Omental fat pad (tissue), 4 donors: ENCODE measurements around the gene KISS1. TPM values are rescaled to one million over a fixed set of nuclear protein-coding genes. Genes with fewer than 3 reads are reported as not detected.

Experiments
- ATAC-seq: fragments of 150-250 bp; one replicate; pipeline ENCODE4 v1.9.1; 2016; ENCODE audit warnings: mild to moderate bottlenecking, moderate library complexity; ENCODE audit not compliant: low FRiP score
- DNase-seq: peaks from one replicate; pipeline ENCODE4 v3.0.0-alpha.2; 2019; ENCODE audit warnings: low spot score
- CTCF ChIP-seq, 3 donors: fragments of 450-650 bp; IDR thresholded peaks; one replicate each; pipeline ENCODE4 v1.5.1; 2016 to 2017; ENCODE audit warnings: antibody characterized with exemption in 3 of 3, mild to moderate bottlenecking in 3 of 3, moderate library complexity in 2 of 3
- total RNA-seq, 4 donors: library from RNA; depleted of rRNA; stranded (reverse); fragments of >200 nt; gene quantifications; one replicate each; pipeline ENCODE4 v1.1.0, GENCODE V29; 2016

Gene KISS1
- total RNA-seq, 4 donors from 2014 or later: not detected

GRCh38 chr1:204224655-204225054 is 28.4 kb upstream of the KISS1 start:
- TF ChIP-seq CTCF (IDR thresholded peaks at IDR 0.05): no peak
- DNase-seq (no peak), ATAC-seq (no peak)

- TF ChIP-seq CTCF (IDR thresholded peaks at IDR 0.05): no peak
- no peak for ATAC-seq
- no peak for DNase-seq
Measured at GRCh38 chr1:204223129-204223860, 27.0 kb upstream of the KISS1 start.

GRCh38 chr1:204222764-204223055 is 26.4 kb upstream of the KISS1 start:
- DNase-seq (no peak), ATAC-seq (no peak)
- TF ChIP-seq CTCF (IDR thresholded peaks at IDR 0.05): no peak

GRCh38 chr1:204222006-204222763 is 25.9 kb upstream of the KISS1 start:
- DNase-seq (no peak), ATAC-seq (peak; percentile 20)
- TF ChIP-seq CTCF (IDR thresholded peaks at IDR 0.05): no peak

GRCh38 chr1:204221271-204221670 is 25.0 kb upstream of the KISS1 start:
- TF ChIP-seq CTCF (IDR thresholded peaks at IDR 0.05): no peak
- no peak for ATAC-seq
- DNase-seq: no peak

- DNase-seq (no peak), ATAC-seq (no peak)
- TF ChIP-seq CTCF (IDR thresholded peaks at IDR 0.05): no peak
Measured at GRCh38 chr1:204219971-204220616, 23.8 kb upstream of the KISS1 start.
